KMS-11 (cell line): ENCODE results near the gene TMTC1.

ENCODE experiments used
- H2AFZ ChIP-seq: fragments of 200-600 bp; sonication (generic); 2 replicates; pipeline ENCODE4 v1.6.1; 2016; ENCODE audit warnings: antibody characterized with exemption, mixed run types, low read depth
- H3K27ac ChIP-seq: fragments of 200-600 bp; sonication (generic); 2 replicates; pipeline ENCODE4 v1.6.1; 2016; ENCODE audit warnings: mild to moderate bottlenecking, mixed run types
- H3K27me3 ChIP-seq: fragments of 200-600 bp; sonication (generic); 2 replicates; pipeline ENCODE4 v1.6.1; 2017; ENCODE audit warnings: mild to moderate bottlenecking, low read depth, mixed run types, moderate library complexity; ENCODE audit not compliant: insufficient read depth
- H3K36me3 ChIP-seq: fragments of 200-600 bp; sonication (generic); 2 replicates; pipeline ENCODE4 v1.6.1; 2017; ENCODE audit warnings: mild to moderate bottlenecking, mixed run types; ENCODE audit not compliant: insufficient read depth
- H3K4me1 ChIP-seq: fragments of 200-600 bp; sonication (generic); 2 replicates; pipeline ENCODE4 v1.6.1; 2016; ENCODE audit warnings: mild to moderate bottlenecking, low read depth, mixed run types; ENCODE audit not compliant: poor library complexity, severe bottlenecking
- H3K4me2 ChIP-seq: fragments of 200-600 bp; sonication (generic); 2 replicates; pipeline ENCODE4 v1.7.0; 2016; ENCODE audit warnings: mild to moderate bottlenecking, mixed run types
- H3K4me3 ChIP-seq: fragments of 200-600 bp; sonication (generic); IDR thresholded peaks from 2 replicates; pipeline ENCODE4 v1.6.1; 2017; ENCODE audit warnings: low read depth, low read length, mixed read lengths; ENCODE audit not compliant: insufficient read depth
- H3K79me2 ChIP-seq: fragments of 200-600 bp; sonication (generic); 2 replicates; pipeline ENCODE4 v1.6.1; 2016; ENCODE audit warnings: low read depth, mixed run types; ENCODE audit not compliant: insufficient read depth
- H3K9ac ChIP-seq: fragments of 200-600 bp; sonication (generic); 2 replicates; pipeline ENCODE4 v1.6.1; 2016; ENCODE audit warnings: mild to moderate bottlenecking, mixed run types
- H4K20me1 ChIP-seq: fragments of 200-600 bp; sonication (generic); 2 replicates; pipeline ENCODE4 v1.6.1; 2016; ENCODE audit warnings: mild to moderate bottlenecking, mixed run types; ENCODE audit not compliant: insufficient read depth
- TF ChIP-seq, protein P1 (sequence below): fragments of 200-600 bp; sonication (generic); conservative IDR thresholded peaks from 2 replicates; pipeline ENCODE4 v1.6.1; 2017; ENCODE audit warnings: low read depth, mild to moderate bottlenecking, antibody characterized with exemption, low read length, moderate library complexity, mixed read lengths

TMTC1 gene

DNA sequence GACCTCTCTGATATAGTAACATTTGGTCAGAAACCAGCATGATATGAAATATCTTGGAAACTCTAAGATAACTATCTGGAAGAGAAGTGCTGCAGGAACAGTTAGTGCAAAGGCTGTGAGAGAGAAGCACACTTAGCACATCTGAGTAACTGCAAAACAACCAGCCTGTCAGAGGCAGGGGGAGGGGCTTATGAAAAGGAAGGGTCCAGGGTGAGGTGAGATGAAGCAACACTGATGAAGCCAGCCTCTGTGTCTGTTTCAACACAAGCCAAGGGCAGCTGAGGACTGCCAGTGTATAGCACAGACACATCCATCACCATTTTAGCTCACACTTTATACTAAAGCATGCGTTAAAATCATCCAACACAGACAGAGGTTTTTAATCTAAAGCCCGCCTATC lies 248.8 kb downstream of the TMTC1 start:
- no peaks in the 10 kb centered on the region for H3K36me3 ChIP-seq
- no peaks in the 10 kb centered on the region for H3K79me2 ChIP-seq
- TF ChIP-seq, protein P1, sequence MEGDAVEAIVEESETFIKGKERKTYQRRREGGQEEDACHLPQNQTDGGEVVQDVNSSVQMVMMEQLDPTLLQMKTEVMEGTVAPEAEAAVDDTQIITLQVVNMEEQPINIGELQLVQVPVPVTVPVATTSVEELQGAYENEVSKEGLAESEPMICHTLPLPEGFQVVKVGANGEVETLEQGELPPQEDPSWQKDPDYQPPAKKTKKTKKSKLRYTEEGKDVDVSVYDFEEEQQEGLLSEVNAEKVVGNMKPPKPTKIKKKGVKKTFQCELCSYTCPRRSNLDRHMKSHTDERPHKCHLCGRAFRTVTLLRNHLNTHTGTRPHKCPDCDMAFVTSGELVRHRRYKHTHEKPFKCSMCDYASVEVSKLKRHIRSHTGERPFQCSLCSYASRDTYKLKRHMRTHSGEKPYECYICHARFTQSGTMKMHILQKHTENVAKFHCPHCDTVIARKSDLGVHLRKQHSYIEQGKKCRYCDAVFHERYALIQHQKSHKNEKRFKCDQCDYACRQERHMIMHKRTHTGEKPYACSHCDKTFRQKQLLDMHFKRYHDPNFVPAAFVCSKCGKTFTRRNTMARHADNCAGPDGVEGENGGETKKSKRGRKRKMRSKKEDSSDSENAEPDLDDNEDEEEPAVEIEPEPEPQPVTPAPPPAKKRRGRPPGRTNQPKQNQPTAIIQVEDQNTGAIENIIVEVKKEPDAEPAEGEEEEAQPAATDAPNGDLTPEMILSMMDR, result no peak
- no peak overlapping the region for H3K27ac ChIP-seq
- H2AFZ ChIP-seq, result no peak overlapping the region
- H3K4me1 ChIP-seq, result no peaks in the 10 kb centered on the region
- no peak overlapping the region for H3K4me2 ChIP-seq
- H4K20me1 ChIP-seq, result no peaks in the 10 kb centered on the region
- H3K27me3 ChIP-seq, result no peaks in the 10 kb centered on the region
- no peak overlapping the region for H3K9ac ChIP-seq
- H3K4me3 ChIP-seq, result no peak overlapping the region

GRCh38 chr12:29533815-29534489 lies 249.8 kb downstream of the TMTC1 start:
- Histone ChIP-seq H2AFZ (no peak overlapping the region), H3K79me2 (no peaks in the 10 kb centered on the region), H3K4me2 (no peak overlapping the region), H3K4me1 (no peaks in the 10 kb centered on the region), H3K36me3 (no peaks in the 10 kb centered on the region), H3K27me3 (no peaks in the 10 kb centered on the region), H3K9ac (no peak overlapping the region), H4K20me1 (no peaks in the 10 kb centered on the region), H3K27ac (no peak overlapping the region), H3K4me3 (no peak overlapping the region)
- TF ChIP-seq, protein P1, result no peak

DNA sequence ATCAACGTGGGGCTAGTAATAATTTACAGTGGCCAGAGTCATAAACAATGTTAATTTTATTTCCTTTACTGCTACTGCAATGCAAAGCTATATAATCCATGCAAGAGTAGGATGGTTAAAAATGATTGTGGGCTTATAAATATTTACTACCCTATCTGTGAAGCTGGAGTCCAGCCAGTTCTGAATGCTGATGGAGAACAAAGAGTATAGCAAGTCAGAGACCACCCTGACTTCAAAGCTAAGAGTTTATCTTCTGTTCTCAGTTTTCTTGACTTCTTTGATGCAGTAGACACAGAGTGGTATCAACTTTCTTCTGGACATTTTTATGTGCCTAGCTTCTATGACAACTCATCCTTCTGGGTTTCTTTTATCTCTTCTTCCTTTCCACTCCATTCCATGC lies 252.3 kb downstream of the TMTC1 start:
- H3K4me1 ChIP-seq, result no peaks in the 10 kb centered on the region
- no peak overlapping the region for H3K4me3 ChIP-seq
- H3K79me2 ChIP-seq, result no peaks in the 10 kb centered on the region
- H3K9ac ChIP-seq, result no peak overlapping the region
- TF ChIP-seq, protein P1, result no peak
- no peak overlapping the region for H2AFZ ChIP-seq
- no peaks in the 10 kb centered on the region for H3K27me3 ChIP-seq
- no peak overlapping the region for H3K4me2 ChIP-seq
- H4K20me1 ChIP-seq, result no peaks in the 10 kb centered on the region
- no peak overlapping the region for H3K27ac ChIP-seq
- H3K36me3 ChIP-seq, result no peaks in the 10 kb centered on the region

DNA sequence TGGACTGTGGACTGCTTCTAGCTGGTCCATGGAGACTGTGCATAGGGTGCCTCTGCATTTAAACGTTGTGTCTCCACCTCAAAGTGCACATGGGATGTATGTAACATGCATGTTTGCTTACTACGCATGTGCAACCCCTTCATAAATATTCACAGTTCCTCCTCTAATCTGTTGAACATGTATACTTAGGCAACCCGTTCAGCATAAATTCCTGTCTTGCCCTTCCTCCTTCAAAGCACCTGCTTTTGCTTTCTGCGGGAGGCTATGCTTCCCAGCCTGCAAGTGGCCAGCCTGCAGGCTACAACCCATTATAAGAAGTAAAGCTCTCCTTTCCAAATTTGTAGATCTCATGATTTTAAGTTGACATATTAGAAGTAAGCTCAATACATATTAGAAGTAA lies 253.3 kb downstream of the TMTC1 start:
- Histone ChIP-seq H3K27me3 (no peaks in the 10 kb centered on the region), H3K79me2 (no peaks in the 10 kb centered on the region), H3K4me2 (no peak overlapping the region), H3K4me3 (no peak overlapping the region), H3K4me1 (no peaks in the 10 kb centered on the region), H3K36me3 (no peaks in the 10 kb centered on the region), H2AFZ (no peak overlapping the region), H3K27ac (no peak overlapping the region), H4K20me1 (no peaks in the 10 kb centered on the region), H3K9ac (no peak overlapping the region)
- TF ChIP-seq, protein P1, result no peak
